ENCODE results near the gene NUDT10. TPM values are rescaled to one million over a fixed set of nuclear protein-coding genes. Genes with fewer than 3 reads are reported as not detected.
"Not testable (repeated sequence)": the region's sequence is repeated elsewhere in the genome, so short reads cannot be mapped to it uniquely, and the experiment has no call there.

The NUDT10 gene
- 0.27 and 0.31 TPM in 2 replicates for total RNA-seq

GRCh38 chrX:51332188-51332942 lies at the start of gene NUDT10:
NUDT10 (plus strand) TSS chrX:51332822; CDS start chrX:51332966, 144 bp downstream.
- H3K4me3 Mint-ChIP-seq, result peak within 1 kb of the TSS; percentile 88
- H3K36me3 Mint-ChIP-seq (ENCODE audit: low read depth), result peaks cover 2% of the 10 kb centered on the region
- DNase-seq (peak; percentile 25), ATAC-seq (ENCODE audit: low read depth) (peak; percentile 74)
- ChIA-PET POLR2A (no interaction called here), CTCF (no interaction called here)
- no peaks in the 10 kb centered on the region for H3K9me3 Mint-ChIP-seq
- intact Hi-C loops (cut with micrococcal nuclease), result loop anchor here (5.0 to 10.0 kb wide), 2 partner anchors 65 to 932 kb away; no protein-coding TSS in a partner anchor
- peaks cover 1% of the 10 kb centered on the region for H3K27me3 Mint-ChIP-seq
- H3K27ac Mint-ChIP-seq, result no peak within 1 kb of the TSS
- no peak for TF ChIP-seq CTCF (IDR thresholded peaks at IDR 0.05)
- peaks cover 9% of the 10 kb centered on the region for H3K4me1 Mint-ChIP-seq

GRCh38 chrX:51292421-51292820 lies 40.2 kb upstream of the NUDT10 start:
- Mint-ChIP-seq H3K27ac (no peak overlapping the region), H3K9me3 (no peaks in the 10 kb centered on the region), H3K36me3 (ENCODE audit: low read depth) (peaks cover 2% of the 10 kb centered on the region), H3K27me3 (no peaks in the 10 kb centered on the region), H3K4me1 (no peaks in the 10 kb centered on the region), H3K4me3 (no peak overlapping the region)
- no peak for DNase-seq
- intact Hi-C loops (cut with micrococcal nuclease), result no loop called here
- no peak for TF ChIP-seq CTCF (IDR thresholded peaks at IDR 0.05)
- ATAC-seq (ENCODE audit: low read depth), result no peak
- ChIA-PET POLR2A (no interaction called here), CTCF (no interaction called here)

GRCh38 chrX:51296138-51296537 lies 36.5 kb upstream of the NUDT10 start:
- no peak for TF ChIP-seq CTCF (IDR thresholded peaks at IDR 0.05)
- ChIA-PET CTCF (no interaction called here), POLR2A (no interaction called here)
- Mint-ChIP-seq H3K4me1 (no peaks in the 10 kb centered on the region), H3K36me3 (ENCODE audit: low read depth) (no peaks in the 10 kb centered on the region), H3K9me3 (no peaks in the 10 kb centered on the region), H3K27ac (no peak overlapping the region), H3K27me3 (no peaks in the 10 kb centered on the region), H3K4me3 (no peak overlapping the region)
- ATAC-seq (ENCODE audit: low read depth) (no peak), DNase-seq (no peak)
- intact Hi-C loops (cut with micrococcal nuclease), result no loop called here

GRCh38 chrX:51316271-51316670 lies 16.4 kb upstream of the NUDT10 start:
- no peak for TF ChIP-seq CTCF (IDR thresholded peaks at IDR 0.05)
- intact Hi-C loops (cut with micrococcal nuclease), result no loop called here
- H3K9me3 Mint-ChIP-seq, result no peaks in the 10 kb centered on the region
- no peak for ATAC-seq (ENCODE audit: low read depth)
- no peak overlapping the region for H3K27ac Mint-ChIP-seq
- no peaks in the 10 kb centered on the region for H3K27me3 Mint-ChIP-seq
- peaks cover 1% of the 10 kb centered on the region for H3K36me3 Mint-ChIP-seq (ENCODE audit: low read depth)
- no peak overlapping the region for H3K4me3 Mint-ChIP-seq
- ChIA-PET POLR2A (no interaction called here), CTCF (no interaction called here)
- DNase-seq, result no peak
- H3K4me1 Mint-ChIP-seq, result no peaks in the 10 kb centered on the region

GRCh38 chrX:51332943-51333785 lies 542 bp downstream of the NUDT10 start:
- H3K27ac Mint-ChIP-seq; H3K36me3 Mint-ChIP-seq (ENCODE audit: low read depth); CTCF ChIA-PET; H3K4me1 Mint-ChIP-seq; POLR2A ChIA-PET; DNase-seq; H3K9me3 Mint-ChIP-seq; H3K27me3 Mint-ChIP-seq: not testable (repeated sequence)
- peak overlapping the region; percentile 88 for H3K4me3 Mint-ChIP-seq
- ATAC-seq (ENCODE audit: low read depth), result peak; percentile 16
- intact Hi-C loops (cut with micrococcal nuclease), result loop anchor here (5.0 to 10.0 kb wide), 2 partner anchors 64 to 932 kb away; no protein-coding TSS in a partner anchor

All from activated B cell treated with CpG ODN at 0.5 μM for 24 hours (primary cell).